Fibroblast of lung (primary cell): Measurements from ENCODE around the gene EBF4.

Experiments
- CTCF ChIP-seq, 2 donors: IDR thresholded peaks in 1 of 2; conservative IDR thresholded peaks in 1 of 2; 1 replicate in 1 of 2; 2 replicates in 1 of 2; pipeline ENCODE4 v1.5.1; 2011 to 2012; ENCODE audit warnings: low read length in 2 of 2, control low read depth in 1 of 2, inconsistent platforms in 1 of 2, low read depth in 1 of 2, mild to moderate bottlenecking in 1 of 2
- EZH2 ChIP-seq: IDR thresholded peaks from 2 replicates; pipeline ENCODE4 v1.5.1; 2012; ENCODE audit warnings: low read length, control low read depth, mild to moderate bottlenecking; ENCODE audit errors: missing control alignments

GRCh38 chr20:2745936-2746635 lies 53.5 kb downstream of the EBF4 start:
- no peak for TF ChIP-seq CTCF (conservative IDR thresholded peaks at IDR 0.05 in 1 of 2, IDR thresholded peaks at IDR 0.05 in 1 of 2; ENCODE audit: low read depth in 1 of 2, low read length in 2 of 2)
- no peak for TF ChIP-seq EZH2
